Stimulated activated CD4-positive, alpha-beta T cell treated with anti-CD3 and anti-CD28 coated beads, Interleukin-2, amount 100 ng/mL, for 4 hours (primary cell): ENCODE measurements around the gene SRMS.
A peak's percentile ranks its signal among the peaks of the same experiment; 100 is the strongest.
"Not testable (repeated sequence)": the region's sequence is repeated elsewhere in the genome, so short reads cannot be mapped to it uniquely, and the experiment has no call there.

Experiments
- DNase-seq: peaks from one replicate; pipeline ENCODE4 v3.0.0-alpha.2; 2020; ENCODE audit warnings: low read depth

The SRMS gene

DNA sequence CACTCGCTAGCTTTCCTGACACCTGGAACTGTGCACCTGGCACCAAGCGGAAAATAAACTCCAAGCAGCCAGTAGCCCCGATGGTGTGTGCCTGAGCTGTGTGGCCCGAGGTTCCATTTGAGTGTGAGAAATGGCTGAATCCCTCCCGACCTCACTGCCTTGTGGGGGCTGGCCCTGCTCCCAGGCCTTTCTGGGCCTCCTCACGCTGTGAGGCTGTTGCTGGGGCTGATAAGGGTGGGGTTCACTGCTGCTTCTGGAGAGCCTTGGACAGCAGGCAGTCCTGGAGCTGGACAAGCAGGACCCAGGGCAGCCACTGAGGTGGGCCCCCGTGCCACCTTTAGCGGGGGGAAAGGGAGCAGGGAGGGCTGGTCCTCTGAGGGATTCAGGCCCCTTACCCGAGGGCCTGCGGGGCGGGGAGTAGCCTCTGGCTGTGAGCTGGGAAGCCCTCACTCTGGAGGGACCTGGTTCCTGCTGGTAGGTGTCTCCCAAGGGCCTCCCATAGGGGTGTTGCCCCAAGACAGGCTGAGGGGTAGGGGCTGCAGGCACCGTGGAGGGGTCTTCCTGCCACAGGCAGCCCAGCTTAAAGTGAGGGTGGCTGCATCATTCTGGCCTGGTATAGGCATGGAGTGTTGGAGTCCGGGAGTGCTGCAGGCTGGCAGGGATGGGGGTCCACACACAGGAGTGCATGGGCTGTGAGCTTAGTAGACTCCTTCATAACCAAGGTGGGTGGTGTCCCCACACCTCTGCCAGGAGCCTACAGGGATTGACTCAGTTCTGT lies 25.3 kb downstream of the SRMS start:
- DNase-seq = no peak

DNA sequence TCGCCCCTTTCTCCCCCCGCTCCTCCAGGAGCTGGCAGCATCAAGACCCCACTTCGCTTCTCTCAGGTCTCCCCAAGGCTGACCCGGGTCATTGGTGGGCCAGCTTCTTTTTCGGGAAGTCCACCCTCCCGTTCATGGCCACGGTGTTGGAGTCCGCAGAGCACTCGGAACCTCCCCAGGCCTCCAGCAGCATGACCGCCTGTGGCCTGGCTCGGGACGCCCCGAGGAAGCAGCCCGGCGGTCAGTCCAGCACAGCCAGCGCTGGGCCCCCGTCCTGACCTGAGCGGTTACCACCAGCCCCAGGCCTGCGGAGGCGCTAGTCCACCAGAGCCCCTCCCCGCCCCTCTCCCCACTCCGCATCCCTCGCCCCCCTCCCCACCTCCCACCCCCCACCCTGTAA lies 25.9 kb downstream of the SRMS start:
- DNase-seq = no peak

DNA sequence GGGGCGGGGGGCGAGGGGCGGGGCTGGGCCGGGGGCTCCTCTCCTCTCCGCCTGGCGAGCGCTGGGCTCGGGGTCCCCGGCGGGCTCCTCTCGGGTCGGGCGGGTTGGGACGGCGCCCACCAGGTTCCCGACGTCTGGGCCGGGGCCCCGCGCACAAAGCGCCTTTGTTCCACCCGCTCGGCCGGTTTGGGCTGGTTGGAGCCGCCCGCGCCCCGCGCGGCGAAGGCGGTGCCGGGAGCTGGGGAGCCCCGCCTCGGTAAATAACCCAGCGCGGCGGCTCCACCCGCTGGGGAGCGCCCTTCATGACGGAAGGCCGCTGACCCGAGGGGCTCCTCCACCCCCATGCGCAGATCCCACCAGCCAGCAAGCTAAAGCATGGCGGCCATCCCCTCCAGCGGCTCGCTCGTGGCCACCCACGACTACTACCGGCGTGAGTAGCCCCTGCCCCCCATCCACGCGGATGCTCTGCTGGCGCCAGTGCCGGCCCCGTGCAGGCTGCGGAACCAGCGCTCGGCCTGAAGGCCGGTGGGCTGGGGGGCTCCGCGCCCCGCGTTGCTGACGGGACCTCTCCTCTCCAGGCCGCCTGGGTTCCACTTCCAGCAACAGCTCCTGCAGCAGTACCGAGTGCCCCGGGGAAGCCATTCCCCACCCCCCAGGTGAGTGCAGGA lies 26.5 kb downstream of the SRMS start:
- DNase-seq = peak; percentile 52

DNA sequence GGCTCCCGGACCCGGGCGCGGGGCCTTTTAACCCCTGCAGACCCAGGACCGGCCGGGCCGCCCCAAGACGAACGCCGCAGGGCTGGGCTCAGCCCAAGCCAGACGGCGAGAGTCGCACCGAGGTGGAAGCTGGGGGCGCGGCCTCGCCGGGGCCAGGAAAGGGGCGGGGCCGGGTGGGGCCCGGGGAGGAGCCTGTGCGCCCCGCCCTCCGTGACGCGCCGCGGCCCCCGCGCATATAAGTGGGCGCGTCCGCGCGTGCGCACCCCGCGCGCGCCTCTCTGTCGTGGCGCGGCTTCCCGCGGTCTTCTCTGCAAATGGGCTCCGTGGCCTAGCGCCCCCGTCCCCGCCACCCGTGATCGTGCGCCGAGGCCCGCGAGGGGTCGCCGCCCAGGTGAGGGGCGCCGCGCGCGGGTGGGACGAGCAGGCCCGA lies 27.0 kb downstream of the SRMS start, which contains the start of gene PPDPF:
TSS of gene PPDPF (plus strand) at position 262 of the 430 bp plus-strand sequence. CDS start 544 bp downstream, outside the sequence.
- peak; percentile 78 for DNase-seq

DNA sequence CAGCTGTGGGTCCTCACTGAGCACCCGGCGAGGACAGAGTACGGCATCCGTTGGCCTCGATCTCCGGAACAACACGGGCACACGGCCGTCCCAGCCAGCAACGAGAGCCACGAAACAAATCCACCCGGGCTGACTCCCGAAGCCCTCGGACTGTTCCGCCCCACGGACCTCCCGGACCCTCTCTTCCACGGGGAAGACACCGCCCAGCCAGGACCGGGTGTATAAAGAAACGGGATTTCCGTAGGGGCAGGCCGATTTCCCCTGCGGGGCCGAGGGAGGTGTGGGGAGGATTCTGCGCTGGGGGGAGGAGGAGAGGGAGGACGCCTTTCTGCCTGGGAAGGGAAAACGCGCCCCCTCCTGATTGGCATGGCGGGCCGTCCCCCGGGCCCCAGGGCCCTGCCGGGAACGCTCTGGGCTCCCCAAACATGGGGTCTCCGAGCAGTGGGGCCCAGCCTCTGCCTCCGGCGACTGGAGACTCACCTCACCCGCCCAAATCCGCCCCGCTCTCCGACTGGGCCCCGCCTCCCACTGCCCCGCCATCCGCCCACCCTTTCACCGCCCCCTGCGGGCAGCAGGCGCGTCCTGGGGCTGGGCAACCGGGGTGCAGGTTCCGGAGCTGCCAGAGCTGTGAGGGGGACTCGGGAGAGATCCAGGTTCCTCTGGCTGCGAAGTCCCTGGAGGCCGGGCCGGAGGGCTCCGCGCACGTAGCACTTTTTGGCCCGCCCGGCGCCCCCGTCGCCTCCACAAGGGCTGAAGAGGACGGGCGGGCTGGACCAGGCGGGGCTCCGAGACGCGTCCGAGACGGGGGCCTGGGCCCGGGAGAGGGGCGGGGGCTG lies 27.7 kb downstream of the SRMS start:
- DNase-seq = peak; percentile 40

DNA sequence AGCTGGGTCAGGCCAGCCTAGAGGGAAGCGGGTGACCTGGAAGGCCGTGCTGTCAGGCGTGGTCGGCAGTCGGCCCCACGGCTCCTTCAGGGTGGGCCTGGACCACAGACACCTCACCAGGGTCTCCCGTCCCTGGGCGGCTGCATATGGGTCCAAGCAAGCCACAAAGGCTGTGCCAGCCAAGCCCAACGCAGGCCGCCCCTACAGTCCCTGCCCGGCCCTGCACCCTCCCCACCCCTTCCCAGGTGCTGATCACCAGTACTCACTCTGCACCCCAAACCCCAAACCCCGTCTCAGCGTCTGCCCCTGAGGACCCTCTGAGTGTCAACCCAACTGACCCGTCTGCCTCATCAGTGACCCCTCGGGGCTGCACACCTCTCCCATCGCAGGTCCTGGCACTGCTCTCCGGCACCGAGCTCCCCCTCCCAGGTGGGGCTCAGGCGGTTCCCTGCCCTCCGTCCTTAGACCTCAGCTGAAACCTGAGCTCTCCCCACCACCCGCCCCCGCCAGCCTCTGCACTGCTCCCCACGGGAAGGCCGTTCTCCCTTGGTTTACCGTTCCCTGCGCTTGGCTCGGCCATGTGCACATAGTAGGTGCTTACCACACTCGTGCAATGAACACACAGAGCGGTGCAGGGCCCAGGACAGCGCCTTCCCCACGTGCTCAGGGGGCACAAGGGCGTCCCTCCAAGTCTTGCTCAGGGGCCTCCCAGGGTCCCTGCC lies 28.4 kb downstream of the SRMS start:
- DNase-seq = no peak

DNA sequence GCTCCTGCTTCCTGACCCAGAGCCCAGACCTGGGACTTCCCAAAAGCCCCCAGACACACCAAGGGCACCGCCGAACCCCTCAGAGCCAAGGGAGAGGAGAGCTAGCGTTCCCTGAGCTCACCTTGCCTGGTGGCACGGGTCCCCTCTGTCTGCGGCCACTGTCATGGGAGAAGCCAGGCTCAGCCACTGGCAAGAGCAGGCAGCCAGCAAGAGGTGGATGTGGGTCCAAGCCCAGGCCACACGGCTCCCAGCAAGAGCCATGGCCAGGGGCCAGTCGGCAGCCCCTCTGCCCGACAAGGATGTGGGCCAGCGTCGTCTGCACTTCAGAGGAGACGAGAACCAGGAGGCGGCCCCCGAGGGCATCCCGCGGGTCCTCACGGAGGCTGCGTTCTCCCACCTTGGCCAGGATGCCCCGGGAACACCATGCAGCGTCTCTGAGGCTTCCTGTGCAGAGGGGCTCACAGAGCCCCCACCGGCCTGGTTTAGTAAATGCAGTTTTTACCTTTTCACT lies 29.1 kb downstream of the SRMS start:
- DNase-seq = no peak

DNA sequence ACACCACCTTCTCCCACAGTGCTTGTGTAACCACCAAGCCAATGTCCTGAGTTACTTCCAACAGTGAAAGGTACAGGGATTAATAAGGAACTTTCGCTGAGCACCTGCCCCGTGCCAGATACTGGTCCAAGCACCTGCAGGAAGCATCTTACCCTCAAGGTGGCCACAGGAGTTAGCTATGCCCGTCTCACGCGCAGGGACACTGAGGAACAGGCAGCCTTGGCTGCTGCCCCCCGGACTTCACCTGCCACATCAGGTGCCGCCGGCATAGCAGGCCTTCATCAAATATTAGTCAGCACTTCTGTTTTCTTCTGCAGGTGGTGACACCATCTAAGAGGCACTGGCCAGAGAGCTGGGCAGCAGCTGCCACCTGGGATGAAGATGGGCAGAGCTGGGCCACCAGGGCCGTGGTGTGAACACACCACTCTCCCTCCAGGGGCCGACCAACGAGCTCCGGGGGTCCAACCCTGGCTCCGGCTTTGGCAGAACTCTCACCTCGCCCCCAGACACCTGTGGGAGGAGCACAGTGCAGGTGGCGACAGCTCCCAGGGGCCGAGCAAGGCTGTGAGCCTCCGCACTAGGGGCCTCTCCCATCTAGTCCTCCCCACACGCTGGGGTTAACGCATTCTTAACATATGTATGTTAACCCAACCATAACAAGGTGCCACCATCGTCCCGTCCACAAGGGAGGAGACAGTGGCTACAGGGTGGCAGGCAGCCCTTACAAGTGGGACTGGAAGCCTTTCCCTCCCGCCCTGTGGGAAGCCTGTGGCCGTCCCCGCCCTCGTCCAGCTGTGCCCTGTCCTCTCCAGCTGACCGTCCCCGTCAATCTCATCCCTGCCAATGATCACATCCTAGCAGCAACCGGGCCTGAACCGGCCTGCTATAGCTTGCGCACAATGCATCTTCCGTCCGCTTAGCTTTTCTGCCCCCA lies 29.9 kb downstream of the SRMS start:
- DNase-seq = no peak

DNA sequence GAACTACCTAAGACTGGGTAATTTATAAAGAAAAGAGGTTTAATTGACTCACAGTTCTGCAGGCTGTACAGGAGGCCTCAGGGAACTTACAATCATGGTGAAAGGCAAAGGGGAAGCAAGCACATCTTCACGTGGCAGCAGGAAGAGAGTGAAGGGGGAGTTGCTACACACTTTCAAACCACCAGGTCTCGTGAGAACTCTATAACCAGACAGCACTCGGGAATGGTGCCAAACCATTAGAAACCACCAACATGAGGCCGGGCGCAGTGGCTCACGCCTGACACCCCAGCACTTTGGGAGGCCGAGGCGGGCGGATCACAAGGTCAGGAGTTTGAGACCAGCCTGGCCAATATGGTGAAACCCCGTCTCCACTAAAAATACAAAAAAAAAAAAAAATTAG lies 33.0 kb downstream of the SRMS start:
- not testable (repeated sequence) for DNase-seq

DNA sequence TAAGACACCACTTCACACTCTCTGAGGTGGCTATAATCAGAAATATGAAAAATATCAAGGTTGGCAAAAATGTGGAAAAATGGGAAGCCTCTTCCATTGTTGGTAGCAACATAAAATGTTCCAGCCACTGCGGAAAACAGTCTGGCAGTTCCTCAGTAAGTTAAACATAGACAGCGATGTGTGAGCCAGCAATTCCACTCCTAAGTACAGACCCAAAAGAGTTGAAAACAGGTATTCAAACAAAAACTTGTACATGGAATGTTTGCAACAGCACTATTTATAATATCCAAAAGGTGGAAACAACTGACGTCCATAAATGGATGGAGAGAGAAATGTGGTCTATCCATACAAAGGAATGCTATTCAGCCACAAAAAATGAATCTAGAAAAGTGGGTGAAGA lies 34.3 kb downstream of the SRMS start:
- DNase-seq = no peak

DNA sequence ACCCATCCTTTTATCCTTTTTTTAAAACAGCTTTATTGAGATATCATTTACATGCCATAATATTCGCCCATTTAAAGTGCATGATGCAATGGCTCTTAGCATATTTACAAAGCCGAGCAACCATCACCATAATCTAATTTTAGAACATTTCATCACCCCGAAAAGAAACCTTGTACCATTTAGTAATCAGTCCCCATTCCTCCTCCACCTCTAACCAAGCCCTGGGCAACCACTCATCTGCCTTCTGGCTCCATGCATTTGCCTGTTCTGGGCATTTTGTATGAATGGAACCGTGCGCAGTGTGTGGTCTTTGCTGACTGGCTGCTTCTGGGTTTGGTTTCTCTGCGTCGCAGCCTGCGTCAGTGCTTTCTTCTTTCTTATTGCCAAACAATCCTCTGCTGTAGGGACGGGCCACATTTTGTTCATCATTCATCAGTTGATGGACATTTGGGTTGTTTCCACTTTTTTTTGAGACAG lies 38.4 kb downstream of the SRMS start:
- no peak for DNase-seq

DNA sequence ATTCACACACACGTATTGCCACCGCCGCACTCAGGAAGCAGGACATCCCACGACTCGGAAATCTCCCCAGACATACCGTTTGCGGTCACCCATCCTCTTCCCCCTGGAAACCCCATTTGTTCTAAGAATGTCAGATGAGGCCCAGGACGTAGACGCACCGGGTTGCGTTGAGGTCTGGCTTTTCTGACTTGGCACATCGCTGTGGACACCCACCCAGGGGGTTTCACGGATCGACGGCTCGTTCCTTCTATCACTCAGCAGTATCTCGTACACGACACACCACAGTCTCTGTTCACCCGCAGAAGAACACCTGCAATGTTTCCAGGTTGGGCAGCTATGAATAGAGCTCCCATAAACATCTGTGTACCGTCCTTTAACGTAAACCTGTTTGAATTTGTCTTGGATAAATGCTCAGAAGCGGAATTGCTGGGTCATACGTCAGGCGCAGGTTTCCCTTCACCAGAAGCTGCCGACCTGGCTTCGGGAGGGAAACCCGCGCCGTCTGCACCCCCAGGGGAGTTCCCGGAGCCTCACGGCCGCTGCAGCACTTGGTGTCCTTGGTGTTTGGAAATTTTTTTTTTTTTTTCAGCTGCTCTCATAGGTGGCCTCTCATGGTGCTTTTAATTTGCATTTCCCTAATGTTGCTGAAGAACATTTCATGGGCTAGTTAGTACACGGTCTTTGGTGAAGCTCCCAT lies 39.3 kb downstream of the SRMS start:
- DNase-seq = no peak

DNA sequence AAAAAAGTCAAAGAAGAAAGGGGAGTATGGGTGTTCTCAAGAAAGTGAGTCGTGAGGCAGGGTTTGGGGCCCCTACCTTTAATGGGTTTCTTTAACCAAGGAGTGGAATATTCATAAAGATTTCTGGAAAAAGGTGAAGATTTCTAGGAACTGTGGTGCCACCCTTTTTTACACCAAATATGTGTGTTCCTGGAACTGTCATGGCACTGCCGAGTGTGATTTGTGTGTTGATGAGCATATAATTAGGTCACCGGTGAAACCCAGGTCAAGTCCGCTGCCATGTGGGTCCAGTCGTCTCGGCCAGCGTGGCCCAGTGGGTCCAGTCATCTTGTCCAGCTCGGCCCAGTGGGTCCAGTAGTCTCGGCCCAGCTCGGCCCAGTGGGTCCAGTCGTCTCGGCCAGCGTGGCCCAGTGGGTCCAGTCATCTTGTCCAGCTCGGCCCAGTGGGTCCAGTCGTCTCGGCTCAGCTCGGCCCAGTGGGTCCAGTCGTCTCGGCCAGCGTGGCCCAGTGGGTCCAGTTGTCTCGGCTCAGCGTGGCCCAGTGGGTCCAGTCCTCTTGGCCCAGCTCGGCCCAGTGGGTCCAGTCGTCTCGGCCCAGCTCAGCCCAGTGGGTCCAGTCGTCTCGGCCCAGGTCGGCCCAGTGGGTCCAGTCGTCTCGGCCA lies 40.3 kb downstream of the SRMS start:
- DNase-seq = no peak

DNA sequence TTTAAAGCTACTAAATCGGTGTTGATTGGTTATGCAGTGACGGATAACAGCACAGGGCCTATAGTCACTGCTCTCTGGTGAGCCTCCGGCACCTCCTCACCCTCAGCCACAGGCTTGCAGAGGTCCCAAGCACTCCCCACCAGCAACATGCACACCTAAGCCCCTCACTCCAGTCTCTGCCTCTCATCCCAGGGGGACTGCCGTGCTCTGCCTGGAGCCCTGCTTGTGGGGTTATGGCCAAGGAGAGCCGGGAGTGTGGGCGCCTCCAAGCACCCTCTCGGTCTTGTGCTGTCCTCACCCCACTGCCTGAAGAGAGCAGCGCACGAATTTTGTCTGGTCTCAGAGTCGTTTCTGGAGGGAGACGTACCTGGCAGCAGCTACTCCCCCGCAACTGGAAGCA lies 41.8 kb downstream of the SRMS start:
- no peak for DNase-seq

DNA sequence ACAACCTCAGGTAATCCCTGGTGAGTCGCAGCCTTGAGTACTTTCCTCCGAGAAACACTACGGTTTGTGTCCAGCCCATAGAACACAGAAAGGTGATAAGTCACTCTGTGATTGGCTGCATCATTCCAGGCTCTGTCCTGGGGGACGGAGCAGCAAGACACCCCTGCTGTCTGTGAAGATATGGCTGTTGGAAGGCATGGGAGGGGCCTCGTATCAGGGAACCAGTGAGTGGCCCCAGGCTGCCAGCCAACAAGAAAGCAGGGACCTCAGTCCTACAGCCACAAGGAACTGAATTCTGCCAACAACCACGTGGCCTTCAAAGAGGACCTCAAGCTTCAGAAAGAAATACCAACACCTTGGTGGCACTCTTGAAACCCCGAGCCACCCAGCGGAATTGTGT lies 42.3 kb downstream of the SRMS start:
- no peak for DNase-seq

DNA sequence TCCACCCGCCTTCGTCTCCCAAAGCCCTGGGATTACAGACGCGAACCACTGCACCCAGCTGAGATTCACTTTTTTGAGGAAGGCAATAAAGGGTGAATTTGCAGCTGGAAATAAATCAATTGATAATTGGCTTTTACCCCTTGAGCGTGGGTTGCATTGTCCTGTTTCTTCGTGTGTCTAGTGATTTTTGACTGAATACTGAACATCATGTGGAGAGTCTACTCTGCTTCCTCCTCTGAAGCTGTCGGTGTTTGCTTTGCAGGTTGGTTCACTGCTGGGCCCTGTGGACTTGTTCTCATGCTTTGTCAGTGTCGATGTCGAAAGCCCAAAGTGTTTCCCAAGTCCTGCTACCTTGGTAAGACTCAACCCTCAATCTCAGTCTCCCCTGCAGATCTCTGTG lies 42.9 kb downstream of the SRMS start:
- no peak for DNase-seq

DNA sequence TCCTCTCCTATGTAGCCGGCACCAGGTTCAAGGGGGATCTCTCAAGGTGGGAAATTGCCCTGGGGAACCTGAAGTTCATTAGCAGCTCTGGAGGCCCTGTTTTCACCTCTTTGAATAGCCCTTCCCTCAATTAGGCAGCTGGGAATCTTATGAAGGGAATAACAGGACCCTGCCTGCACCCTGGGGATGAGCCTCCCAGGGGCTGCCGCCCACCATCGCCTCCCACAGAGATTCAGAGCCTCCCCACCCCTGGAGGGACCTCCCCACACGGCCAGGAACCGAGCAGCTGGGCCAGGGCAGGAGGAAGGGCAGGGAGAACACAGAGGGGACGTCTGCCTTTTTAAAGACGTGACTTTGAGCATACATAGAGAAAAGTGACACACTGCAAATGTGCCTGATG lies 44.0 kb downstream of the SRMS start:
- no peak for DNase-seq

DNA sequence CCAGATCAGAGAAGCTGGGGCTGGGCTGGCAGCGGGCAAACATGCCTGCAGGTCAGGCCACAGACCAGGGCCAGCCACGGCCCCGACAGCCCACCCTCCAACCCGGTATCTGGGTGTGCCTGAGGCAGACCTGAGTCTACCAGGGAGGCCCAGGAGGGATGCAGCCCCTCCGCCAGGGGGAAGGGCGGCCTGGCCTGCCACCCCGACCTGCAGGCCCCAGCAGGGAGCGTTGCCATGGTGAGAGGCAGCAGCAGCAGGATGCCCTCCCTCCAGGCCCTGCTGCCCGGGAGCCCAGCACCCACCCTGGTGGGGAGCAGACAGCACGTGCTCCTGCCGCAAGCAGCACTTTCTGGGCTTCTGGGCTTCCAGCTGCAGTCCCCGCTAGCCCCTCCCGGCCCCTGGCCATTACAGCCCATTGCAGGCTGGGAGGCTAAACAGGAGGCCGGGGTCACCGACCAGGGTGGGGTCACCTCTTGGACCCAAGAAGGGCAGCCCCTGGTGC lies 44.8 kb downstream of the SRMS start:
- no peak for DNase-seq
